GM19240 (cell line): ENCODE measurements around the gene BTNL3.
"Not testable (repeated sequence)": the region's sequence is repeated elsewhere in the genome, so short reads cannot be mapped to it uniquely, and the experiment has no call there.

ENCODE experiments used
- DNase-seq: peaks from one replicate; pipeline ENCODE4 v3.0.0; 2011; ENCODE audit warnings: low spot score; ENCODE audit not compliant: insufficient read length

The BTNL3 gene

DNA sequence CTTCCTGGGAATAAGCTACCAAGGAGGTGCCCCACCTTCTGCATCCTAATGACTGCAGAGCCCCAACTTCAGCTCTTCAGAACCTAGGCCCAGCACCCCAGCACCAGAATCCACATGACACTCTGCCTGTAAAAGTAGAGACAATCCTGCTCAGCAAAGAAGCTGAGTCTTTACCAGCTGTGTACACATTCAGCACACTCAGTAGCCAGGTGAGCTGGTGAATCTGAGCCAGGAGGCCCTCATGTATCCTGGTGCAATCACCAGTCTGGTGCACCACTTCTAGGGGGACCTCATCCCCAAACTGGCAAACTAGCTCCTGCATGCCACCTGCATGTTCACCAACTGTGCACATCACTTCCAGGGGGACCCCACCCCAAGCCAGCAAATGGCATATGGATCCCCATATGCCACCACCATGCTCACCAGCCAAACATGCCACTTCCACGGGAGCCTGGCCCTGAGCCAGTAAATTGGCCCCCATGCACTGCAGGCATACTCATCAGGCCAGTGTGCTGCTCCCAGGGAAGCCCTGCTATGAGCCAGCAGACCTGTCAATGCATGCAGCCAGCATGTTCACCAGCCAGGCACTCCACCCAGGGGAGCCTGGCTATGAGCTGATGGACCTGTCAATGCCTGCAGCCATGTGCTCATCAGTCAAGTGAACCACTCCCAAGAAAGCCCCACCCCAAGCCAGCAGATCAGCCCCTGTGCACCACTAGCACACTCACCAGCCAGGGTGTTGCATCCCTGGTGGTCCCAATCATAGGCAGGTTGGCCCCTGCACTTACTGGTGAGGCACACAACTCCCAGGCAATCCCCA is 35.8 kb downstream of the BTNL3 start:
- no peak for DNase-seq

DNA sequence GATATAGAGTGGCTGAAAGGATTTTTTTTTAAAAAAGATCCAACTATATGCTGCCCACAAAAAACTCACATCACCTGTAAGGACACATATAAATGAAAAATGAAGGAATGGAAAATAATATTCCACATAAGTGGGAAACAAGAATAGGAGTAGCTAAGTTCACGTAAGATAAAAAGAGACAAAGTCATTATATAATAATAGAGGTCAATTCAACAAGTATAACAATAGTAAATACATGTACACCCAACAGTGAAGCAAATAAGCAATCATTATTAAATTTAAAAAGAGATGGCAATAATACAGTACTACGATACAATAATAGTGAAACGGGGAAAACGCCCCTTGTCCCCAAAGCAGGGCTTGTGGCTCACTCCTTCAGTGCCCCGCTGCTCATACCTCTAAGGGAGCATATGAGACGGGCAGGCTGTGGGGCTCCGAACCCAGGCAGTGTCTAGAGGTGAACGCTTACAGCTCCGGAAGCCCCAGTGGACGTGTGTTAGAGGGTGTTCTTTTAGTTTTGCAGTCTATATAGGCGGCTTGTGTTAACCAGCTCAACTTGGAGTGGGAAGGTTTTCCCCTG is 38.9 kb downstream of the BTNL3 start:
- no peak for DNase-seq

DNA sequence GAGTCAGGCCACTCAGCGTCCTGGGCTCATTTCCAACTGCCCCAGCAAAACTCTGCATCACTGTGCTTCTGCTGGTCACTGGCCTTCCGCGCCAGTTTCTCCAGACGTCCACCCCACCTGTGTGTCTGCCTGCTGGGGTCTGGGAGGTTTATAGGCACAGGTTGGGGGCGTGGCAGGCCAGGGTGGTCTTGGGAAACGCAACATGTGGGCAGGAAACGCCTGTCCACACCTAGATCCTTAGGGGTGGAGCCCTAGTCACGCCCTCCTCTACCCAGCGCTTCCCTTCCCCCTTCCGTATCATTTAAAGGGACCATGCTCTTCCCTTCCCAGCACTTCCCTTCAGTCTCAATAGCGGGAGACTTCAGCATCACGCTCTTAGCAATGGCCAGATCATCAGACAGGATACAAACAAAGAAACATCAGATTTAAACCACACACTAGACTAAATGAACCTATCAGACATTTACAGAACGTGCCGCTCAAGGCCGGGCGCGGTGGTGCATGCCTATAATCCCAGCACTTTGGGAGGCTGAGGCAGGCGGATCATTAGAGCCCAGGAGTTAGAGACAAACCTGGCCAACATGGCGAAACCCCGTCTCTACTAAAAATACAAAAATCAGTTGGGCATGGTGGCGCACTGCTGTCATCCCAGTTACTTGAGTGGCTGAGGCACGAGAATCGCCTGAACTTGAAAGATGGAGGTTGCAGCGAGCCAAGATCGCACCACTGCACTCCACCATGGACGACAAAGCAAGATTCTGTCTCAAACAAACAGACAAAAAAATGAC is 39.6 kb downstream of the BTNL3 start:
- DNase-seq, result no peak

DNA sequence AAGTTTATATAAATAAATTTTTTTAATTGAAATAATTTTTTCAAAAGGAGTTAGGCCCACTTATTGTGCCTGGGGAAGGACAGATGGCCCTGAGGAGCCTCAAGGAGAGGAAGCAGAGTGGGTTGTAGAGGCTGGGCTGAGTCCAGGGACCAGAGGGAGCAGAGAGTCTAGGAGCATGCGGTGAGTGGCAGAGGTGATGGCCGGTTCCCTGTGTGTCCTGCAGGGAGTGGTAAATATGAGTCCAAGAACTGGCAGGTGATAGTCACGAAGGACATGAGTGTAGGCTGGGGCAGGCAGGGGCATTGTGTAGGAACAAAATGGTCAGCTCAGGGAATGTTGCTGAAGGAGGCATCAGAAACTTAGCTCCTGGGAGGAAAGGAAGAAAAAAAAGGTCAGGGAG is 43.1 kb downstream of the BTNL3 start:
- DNase-seq, result no peak

DNA sequence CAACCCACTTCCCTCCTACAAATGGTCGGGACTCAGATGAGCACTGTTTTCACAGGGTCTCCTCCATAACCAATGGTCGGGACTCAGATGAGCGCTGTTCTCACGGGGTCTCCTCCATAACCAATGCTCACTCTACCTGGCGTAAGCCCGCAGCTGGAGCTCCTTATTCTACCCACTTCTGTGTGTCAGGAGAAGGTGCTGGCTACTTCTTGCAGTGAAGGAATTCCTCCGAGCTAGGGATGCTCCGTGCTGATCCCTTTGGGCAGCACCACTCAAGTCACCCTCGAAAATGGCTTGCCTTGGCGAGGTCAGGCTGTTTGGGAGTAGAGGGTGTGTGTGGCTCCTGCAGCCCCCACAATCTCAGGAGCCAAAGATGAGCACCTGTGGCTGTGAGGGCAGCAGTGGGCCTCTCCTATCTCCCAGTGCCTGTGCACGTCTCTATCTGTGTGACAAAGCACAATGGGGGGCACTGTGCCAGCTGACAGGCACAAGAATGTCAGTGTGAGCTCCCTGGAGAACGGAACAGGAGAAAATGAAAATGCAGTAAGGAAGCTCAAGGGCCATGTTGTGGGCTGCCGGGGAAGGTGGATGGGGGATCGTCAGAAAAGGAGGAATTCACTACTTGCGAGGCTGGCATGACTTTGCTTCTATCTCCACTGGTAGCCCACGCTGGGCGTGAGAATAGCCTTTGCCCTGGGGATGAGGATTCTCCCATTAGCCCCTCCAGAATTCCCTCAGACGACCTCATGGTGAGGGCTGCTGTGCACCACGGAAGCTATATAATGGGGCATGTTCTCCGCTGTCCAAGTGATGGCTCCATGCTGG is 47.6 kb downstream of the BTNL3 start:
- no peak for DNase-seq

DNA sequence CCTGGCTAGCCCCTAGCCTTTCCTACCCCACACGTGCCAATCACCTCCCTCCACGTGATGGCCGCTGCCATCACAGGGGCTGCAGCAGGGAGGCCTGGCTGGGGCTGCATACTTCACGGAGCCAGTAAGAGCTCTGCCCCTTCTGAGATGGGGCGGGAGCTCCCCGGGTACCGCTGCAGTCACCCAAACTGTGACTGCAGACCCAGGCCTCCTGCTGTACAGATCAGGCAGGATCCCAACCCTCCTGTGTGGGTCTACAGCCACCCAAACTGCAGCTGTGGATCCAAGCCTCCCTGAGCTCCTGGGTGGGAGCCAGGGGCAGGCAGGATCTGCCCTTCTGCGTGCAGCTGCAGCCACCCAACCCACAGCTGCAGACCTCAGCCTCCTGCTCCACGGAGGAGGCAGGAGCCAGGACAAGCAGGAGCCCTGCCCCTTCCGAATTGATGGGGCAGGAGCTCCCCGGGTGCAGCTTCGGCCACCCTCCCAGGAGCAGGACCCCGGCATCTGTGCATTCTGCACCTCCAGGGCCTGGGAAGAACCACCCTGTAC is 48.2 kb downstream of the BTNL3 start:
- no peak for DNase-seq

DNA sequence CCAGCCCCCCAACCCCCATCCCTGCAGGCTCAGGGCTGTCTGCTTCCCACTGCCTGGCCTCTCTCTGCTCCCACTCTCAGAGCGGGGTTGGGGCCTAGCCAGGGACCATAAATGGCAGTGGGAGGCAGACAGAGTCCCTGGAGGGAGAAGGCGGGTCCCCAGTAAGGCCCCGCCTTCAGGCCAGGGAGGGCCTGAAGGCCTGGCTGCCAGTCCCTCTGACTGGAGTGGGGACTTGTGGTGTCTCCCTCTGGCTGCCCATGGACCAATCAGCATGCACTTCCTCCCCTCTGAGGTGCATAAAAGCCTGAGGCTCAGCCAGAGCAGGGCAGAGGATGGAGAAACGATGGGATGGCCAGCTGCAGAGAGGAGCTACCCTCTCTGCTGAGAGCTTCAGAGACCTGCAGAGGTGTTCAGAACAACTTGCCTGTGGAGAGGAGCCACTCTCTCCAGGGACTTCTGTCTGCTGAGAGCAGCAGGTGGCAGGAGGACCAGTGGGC is 48.8 kb downstream of the BTNL3 start:
- DNase-seq, result no peak

DNA sequence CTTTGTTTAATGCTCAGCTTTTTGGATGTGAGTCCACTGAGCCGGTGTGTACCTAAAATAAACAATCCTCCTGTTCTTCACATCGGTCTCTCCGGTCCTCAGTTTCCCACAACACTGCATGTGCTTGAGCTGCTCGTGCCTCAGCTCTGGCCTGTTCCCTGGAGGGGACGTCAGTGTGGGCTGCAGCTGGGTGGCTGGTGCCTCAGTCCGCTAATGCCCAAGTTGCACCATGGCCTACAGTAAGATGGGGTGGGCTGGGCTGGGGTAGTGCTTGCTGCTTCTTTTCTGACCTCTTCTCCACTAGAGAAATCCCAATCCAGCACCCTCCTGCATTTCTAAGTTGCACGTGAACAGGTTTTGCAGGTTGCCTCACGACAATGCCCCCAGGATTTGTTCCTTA is 50.8 kb downstream of the BTNL3 start:
- no peak for DNase-seq

DNA sequence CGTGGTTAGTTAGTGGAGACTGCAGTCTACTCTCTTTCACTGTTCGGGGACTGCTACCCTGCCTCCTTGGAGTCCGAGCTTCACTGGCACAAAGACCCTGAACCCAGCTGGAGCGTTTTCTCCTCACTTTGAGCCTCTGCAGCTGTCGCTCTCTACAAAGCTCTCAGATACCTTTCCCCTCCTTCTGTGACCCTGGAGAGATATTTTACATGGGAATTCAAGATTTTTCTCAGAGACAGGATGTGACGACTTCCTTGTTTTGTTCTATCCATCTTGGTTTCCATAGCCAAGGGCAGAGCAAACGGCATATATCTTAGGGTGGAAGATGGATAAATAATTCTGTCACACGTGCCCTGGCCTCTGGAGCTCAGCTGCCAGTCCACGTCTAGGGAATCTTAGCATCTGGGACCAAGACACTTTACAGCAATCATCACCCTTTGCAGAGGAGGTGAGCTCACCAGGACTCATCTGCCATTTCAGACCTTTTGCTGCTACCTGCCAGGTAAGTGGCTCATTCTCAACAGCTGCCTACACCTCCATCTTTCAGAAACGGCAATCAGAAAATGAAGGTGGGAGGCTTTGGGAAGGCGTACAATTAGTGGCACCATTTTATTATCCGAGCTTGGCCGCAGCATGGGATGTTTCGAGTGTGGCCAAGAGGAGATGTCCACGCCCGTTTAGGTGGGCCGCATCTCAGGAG is 51.4 kb downstream of the BTNL3 start, which contains the start of gene BTNL9:
TSS of gene BTNL9 (plus strand) at position 336 of the 700 bp plus-strand sequence. CDS start 5,224 bp downstream, outside the sequence.
- no peak for DNase-seq

DNA sequence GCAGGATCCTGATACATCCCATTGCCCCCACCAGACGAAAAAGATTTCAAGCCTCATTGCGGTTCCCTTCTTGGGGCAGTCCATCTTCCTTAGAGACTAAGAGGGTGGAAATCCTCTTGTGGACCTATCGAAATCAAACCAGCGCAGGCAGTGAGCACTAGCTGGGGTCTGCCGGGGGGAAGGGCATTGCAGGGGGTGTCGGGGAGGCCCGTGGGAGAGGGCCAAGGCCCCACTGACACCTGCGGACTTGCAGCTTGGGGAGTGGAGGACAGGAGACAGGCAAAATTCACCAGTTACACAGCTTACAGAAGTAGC is 51.9 kb downstream of the BTNL3 start:
- no peak for DNase-seq

DNA sequence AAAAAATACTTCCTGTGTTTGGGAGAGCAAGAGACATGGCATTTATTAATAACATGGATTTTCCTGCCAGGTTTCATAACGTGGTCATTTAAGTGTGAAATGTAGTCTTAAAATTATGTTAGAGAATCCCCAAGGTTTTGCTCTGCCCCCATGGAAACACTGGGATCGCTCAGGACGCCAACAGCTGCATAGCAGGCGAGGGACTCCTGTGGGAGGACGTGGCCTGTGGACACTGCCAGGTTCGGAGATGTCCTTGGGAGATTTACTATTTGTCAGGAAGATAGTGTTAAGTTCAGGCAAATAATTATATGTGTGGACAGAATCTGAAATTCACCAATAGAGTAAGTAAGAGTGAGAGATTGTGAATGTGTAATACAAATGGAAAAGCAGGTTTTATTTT is 52.4 kb downstream of the BTNL3 start:
- DNase-seq, result no peak

DNA sequence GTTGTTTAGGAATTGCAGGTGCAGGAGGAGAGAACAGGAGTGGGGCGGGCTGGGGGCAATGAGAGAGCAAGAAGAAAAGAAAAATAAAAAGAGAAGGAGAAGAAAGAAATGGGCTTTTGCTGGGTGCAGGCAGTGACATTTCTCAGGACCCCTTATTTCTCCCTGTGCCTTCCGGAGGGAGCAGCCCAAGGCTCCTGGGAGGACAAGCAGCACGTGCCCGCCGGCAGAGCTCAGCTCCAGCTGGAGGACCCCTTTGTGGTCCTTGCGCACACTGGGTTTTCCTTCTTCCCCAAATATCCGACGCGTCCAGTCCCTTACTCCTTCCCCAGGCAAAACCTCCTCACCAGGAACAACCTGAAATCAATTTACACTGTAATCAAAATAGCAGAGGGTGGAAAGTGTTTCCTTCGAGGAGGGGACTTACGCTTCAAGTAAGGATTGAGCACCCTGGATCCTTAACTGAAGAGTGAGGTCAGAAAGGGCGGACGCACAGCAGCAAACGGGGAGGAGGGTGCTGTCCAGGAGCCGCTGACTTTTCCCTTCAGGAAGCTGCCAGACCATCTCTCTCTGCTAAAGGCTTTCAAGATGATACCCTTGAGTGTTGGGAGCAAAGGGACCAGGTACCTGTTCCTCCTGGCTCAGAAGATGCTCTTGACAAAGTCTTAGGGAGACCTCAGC is 53.5 kb downstream of the BTNL3 start:
- no peak for DNase-seq

DNA sequence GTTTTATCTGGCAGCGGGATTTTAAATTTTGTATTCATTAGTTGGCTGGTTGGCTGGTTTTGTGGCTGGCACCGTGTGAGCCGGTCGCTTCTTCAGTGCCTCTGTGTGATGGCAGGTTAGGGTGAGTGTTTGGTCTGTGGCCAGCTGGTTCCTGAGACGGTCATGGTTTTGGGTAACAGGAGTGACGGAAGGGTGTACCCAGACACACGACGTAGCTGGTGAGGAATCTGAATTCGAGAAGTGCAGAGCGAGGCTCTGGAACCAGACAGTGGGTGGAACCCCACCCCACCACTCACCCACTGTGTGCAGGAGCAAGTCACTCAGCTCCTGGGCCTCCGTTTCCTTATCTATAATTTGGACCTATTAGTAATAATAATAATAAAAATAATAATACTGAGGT is 54.1 kb downstream of the BTNL3 start:
- no peak for DNase-seq

DNA sequence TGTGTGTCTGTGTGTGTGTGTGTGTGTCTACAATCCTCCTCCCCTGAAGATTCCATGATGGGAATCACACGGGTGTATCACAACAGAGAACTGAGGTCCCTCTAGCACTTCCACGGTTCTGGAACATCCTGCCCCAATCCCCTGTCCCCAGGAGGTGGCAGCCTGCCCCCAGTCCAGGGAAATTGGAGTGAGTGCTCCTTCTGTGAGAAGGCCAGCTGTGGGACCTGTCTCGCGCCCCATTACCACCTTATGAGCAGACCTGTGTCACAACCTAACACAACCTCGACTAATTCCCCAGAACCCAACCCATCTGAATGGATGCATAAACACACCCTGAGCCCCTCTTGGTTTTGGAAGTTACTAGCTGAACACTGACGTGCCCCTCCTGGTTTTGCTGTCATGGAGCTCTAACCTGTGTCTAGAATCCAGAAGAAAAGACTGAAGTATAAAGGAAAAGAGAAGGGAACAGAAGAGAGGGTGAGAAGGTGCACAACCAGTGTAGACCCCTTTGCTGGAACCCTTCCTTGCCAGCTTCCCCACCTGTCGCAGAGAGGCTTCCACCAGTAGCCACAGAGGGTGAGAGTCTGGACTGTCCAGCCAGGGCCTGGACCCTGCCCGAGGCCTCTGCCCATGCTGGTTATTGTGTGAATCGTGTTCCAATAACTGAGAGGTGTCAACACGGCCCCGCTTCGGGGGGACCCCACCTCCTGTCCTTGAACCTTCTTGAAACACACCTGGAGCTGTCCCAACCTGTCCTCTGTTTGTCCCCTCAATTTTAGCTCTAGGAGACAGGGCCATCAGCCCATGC is 54.8 kb downstream of the BTNL3 start:
- no peak for DNase-seq

DNA sequence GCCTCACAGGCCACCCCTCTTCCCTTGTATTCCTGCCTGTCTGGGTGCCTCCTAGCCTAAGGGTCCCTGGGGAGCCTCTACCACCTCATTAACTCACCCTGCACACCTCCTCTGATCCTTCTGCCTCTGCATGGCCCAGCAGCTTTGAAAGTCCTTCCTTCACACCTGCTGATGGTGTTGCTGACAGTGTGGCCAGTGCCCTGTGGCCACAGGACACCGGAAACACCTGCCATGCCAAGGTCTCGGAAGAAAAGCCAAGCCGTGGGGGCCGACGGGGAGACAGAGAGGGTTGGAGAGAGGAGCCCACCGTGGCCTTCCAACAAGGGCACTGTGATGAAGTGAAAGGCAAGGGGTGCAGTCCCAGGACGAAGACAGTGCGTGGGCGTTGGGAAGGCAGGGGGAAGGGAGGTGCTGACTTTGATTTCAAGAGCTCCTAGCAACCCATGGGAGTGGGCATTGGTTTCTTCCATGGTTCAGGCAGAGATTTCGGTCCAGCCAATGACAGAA is 55.5 kb downstream of the BTNL3 start:
- no peak for DNase-seq

DNA sequence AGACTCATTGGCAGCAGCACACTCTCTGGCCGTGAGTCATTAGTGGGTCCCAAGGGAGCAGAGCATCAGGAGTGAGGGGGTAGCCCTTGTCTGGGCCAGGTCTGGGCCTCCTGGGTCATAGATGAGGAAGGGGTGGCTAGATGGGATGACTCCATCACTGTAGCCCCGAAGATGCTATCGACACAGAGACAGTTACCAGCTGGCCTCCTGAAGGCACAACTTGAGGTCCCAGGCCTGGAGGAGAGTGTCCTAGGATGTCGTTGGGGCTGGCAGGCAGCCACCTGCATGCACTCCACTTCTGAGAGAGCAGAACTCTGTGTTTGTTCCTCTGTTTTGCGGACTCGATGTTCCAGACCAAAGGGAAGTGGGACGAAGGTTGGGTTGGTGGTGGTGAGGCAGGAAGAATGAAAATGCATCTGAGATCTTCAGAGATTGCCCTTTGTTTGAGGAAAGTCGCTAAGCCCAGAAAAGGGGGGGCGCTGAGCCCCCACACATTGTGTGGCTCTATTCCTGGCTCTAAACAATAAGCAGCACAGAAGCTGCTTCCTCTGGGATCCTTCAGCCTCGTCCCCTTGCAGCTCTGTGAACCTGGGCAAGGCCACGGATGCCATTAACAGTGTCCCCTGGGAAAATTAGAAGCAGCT is 56.1 kb downstream of the BTNL3 start:
- no peak for DNase-seq

DNA sequence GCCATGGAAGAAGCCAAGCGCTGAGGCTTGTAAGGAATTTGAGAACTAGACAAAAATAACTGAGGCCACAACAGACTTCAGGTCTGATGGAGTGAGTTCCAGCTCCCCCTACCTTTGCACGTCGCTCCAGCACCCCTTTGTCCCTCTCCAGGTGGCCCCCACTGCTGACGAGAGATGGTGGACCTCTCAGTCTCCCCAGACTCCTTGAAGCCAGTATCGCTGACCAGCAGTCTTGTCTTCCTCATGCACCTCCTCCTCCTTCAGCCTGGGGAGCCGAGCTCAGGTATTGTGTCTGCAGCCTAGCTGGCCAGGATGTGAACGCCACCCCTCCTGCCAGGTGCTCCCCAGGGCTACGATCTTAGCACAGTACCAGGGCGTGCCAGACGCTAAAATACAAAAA is 56.7 kb downstream of the BTNL3 start:
- DNase-seq, result no peak

DNA sequence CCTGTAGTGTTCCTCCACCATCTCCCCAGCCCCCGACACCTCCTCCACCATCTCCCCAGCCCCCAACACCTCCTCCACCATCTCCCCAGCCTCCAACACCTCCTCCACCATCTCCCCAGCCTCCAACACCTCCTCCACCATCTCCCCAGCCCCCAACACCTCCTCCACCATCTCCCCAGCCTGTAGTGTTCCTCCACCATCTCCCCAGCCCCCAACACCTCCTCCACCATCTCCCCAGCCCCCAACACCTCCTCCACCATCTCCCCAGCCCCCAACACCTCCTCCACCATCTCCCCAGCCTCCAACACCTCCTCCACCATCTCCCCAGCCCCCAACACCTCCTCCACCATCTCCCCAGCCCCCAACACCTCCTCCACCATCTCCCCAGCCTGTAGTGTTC is 57.2 kb downstream of the BTNL3 start:
- not testable (repeated sequence) for DNase-seq
